DOHH2 (cell line): Measurements from ENCODE around the gene UBE2I.

Experiments
- H3F3A ChIP-seq: fragments of 200-600 bp; sonication (generic), shearing (Covaris generic); 2 replicates; pipeline ENCODE4 v1.6.0; 2016; ENCODE audit warnings: antibody characterized with exemption, mild to moderate bottlenecking; ENCODE audit not compliant: control insufficient read depth, insufficient read depth
- H3K27ac ChIP-seq: fragments of 200-600 bp; sonication (generic); 2 replicates; pipeline ENCODE4 v1.5.1; 2014; ENCODE audit warnings: low read depth, mild to moderate bottlenecking, low read length, moderate library complexity
- H3K27me3 ChIP-seq: fragments of 200-600 bp; sonication (generic); 2 replicates; pipeline ENCODE4 v1.6.1; 2014; ENCODE audit warnings: mild to moderate bottlenecking, low read length, mixed read lengths; ENCODE audit not compliant: control insufficient read depth
- H3K36me3 ChIP-seq: fragments of 200-600 bp; sonication (generic); 2 replicates; pipeline ENCODE4 v1.6.1; 2014; ENCODE audit warnings: mild to moderate bottlenecking, low read length, moderate library complexity, mixed read lengths; ENCODE audit not compliant: control insufficient read depth
- H3K4me1 ChIP-seq: fragments of 200-600 bp; sonication (generic); 2 replicates; pipeline ENCODE4 v1.6.1; 2014; ENCODE audit warnings: mild to moderate bottlenecking, low read length, mixed read lengths; ENCODE audit not compliant: control insufficient read depth
- H3K4me2 ChIP-seq: fragments of 200-600 bp; sonication (generic); 2 replicates; pipeline ENCODE4 v1.6.0; 2014; ENCODE audit warnings: mild to moderate bottlenecking, low read length, moderate library complexity
- H3K4me3 ChIP-seq: fragments of 200-600 bp; sonication (generic); 2 replicates; pipeline ENCODE4 v1.5.1; 2014; ENCODE audit warnings: mild to moderate bottlenecking, low read length, mixed read lengths
- H3K79me2 ChIP-seq: fragments of 200-600 bp; sonication (generic); 2 replicates; pipeline ENCODE4 v1.6.1; 2014; ENCODE audit warnings: mild to moderate bottlenecking, low read length, mixed read lengths; ENCODE audit not compliant: control insufficient read depth
- H3K9me2 ChIP-seq: fragments of 200-600 bp; sonication (generic); replicated peaks from 2 replicates; pipeline ENCODE4 v1.6.1; 2014; ENCODE audit warnings: mild to moderate bottlenecking, low read length, mixed read lengths; ENCODE audit not compliant: control insufficient read depth
- H3K9me3 ChIP-seq: fragments of 200-600 bp; sonication (generic); 2 replicates; pipeline ENCODE4 v1.6.1; 2014; ENCODE audit warnings: antibody characterized with exemption, low read length, mixed read lengths; ENCODE audit not compliant: control insufficient read depth, insufficient read depth
- H4K20me1 ChIP-seq: fragments of 200-600 bp; sonication (generic); 2 replicates; pipeline ENCODE4 v1.6.0; 2014; ENCODE audit warnings: low read depth, mild to moderate bottlenecking, antibody characterized with exemption, low read length, moderate library complexity; ENCODE audit not compliant: control insufficient read depth, insufficient read depth
- EZH2phosphoT487 ChIP-seq: fragments of 200-600 bp; sonication (generic); IDR thresholded peaks from 2 replicates; pipeline ENCODE4 v1.6.1; 2017; ENCODE audit warnings: borderline replicate concordance, mild to moderate bottlenecking, antibody characterized with exemption, low read length, moderate library complexity, mixed read lengths
- TF ChIP-seq, protein P1 (sequence below): fragments of 200-600 bp; sonication (generic); IDR thresholded peaks from one replicate; pipeline ENCODE4 v1.5.1; 2014; ENCODE audit warnings: antibody characterized with exemption, mild to moderate bottlenecking, low read depth, low read length; ENCODE audit not compliant: poor library complexity, severe bottlenecking

UBE2I gene

GRCh38 chr16:1332618-1333148 lies 23.2 kb downstream of the UBE2I start:
- Histone ChIP-seq H3K36me3 (no peaks in the 10 kb centered on the region), H3K4me1 (peaks cover 19% of the 10 kb centered on the region), H4K20me1 (no peaks in the 10 kb centered on the region; the same call in 1 of the 2 replicates), H3K4me2 (no peak overlapping the region), H3F3A (no peaks in the 10 kb centered on the region), H3K9me2 (no peaks in the 10 kb centered on the region), H3K9me3 (peaks cover 7% of the 10 kb centered on the region; the same call in 1 of the 2 replicates), H3K4me3 (no peak overlapping the region), H3K27me3 (peaks cover 33% of the 10 kb centered on the region), H3K79me2 (no peaks in the 10 kb centered on the region), H3K27ac (no peak overlapping the region)
- no peak for TF ChIP-seq EZH2phosphoT487
- TF ChIP-seq, protein P1, sequence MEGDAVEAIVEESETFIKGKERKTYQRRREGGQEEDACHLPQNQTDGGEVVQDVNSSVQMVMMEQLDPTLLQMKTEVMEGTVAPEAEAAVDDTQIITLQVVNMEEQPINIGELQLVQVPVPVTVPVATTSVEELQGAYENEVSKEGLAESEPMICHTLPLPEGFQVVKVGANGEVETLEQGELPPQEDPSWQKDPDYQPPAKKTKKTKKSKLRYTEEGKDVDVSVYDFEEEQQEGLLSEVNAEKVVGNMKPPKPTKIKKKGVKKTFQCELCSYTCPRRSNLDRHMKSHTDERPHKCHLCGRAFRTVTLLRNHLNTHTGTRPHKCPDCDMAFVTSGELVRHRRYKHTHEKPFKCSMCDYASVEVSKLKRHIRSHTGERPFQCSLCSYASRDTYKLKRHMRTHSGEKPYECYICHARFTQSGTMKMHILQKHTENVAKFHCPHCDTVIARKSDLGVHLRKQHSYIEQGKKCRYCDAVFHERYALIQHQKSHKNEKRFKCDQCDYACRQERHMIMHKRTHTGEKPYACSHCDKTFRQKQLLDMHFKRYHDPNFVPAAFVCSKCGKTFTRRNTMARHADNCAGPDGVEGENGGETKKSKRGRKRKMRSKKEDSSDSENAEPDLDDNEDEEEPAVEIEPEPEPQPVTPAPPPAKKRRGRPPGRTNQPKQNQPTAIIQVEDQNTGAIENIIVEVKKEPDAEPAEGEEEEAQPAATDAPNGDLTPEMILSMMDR = no peak

DNA sequence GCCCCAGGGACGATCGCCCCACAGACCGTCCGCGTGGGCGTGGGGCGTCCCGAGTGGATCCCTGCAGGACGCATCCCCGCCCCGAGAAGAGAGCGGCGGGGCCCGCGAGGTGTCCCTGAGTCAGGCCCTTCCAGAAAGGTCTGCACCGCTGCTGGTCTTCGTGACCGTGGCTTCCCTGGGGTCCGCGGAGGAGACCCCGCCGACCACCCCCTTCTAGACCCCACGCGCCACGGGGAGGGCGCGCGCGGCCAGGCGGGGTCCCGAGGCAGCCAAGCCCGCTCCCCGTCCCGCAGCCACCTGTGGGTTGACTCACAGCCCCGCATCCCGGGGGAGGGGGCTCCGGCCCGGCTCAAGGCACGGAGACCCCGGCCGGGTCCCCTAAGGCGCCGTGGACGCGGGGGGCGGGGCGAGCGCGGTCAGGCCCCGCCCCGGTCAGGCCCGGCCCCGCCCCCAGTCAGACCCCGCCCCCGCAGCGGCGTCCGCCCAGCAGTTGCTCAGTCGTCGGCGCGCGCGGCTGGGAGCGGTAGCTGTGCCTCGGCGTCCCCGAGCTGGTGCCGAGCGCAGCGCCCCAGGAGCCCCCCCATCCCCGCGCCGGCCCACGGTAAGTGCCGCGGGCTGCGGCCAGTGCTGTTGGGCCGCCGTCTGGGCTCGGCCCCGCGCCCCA lies 23.8 kb downstream of the UBE2I start, which contains the start of gene BAIAP3:
Gene BAIAP3 (plus strand): TSS at position 497 of the 664 bp plus-strand sequence. CDS start 4,905 bp downstream, outside the sequence.
- Histone ChIP-seq H3K79me2 (no peaks in the 10 kb centered on the region), H3K36me3 (no peaks in the 10 kb centered on the region), H3K9me2 (no peaks in the 10 kb centered on the region), H3K9me3 (peaks cover 7% of the 10 kb centered on the region; the same call in 1 of the 2 replicates), H3K27me3 (peaks cover 33% of the 10 kb centered on the region), H3K4me2 (no peak within 1 kb of the TSS), H3K4me1 (peaks cover 19% of the 10 kb centered on the region), H4K20me1 (peaks cover 3% of the 10 kb centered on the region; the same call in 1 of the 2 replicates), H3K4me3 (no peak within 1 kb of the TSS), H3K27ac (no peak within 1 kb of the TSS), H3F3A (no peaks in the 10 kb centered on the region)
- TF ChIP-seq EZH2phosphoT487 = no peak
- TF ChIP-seq, protein P1 = no peak

DNA sequence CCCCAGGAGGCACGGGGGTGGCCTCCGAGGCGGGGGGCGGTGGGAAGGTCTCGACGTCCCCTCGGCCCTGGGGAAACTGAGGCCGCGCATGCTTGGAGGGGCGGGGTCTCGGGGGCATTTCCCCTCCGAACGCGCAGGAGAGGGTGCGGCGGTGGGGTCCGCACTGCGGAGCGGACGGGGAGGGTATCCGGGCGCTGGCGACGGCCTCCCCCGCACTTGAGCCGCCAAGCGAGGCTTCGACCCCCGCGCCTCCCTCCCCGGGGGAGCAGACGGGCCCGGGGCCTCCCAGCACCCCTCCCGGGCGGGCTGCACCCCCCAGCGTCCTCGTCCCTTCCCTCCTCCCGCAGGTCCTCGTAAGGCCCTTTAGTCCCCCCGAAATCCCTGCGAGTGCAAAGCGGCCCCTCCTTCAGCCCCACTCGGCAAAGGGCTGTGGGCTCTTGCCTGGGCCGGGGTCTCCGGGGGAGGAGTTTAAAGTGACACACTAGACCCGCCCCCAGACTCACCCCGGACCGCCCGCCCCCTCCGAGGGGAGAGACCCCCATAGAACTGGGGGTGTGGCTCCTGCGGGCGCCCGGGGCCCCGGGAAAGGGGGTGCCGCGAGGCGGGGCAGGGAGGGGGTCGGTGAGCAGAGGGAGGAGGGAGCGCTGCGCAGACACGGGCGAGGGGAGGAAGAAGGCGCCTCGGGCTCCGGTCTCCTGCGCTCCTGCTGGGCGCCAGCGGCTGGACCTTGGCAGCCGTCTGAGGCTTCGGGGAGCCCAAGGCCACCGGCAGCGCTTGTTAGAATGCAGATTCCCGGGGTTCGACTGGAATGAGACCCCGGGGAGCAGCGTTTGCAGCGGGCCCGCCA lies 24.6 kb downstream of the UBE2I start:
- no peak overlapping the region for H3K27ac ChIP-seq
- peaks cover 3% of the 10 kb centered on the region; the same call in 1 of the 2 replicates for H4K20me1 ChIP-seq
- H3K27me3 ChIP-seq = peaks cover 33% of the 10 kb centered on the region
- H3K4me1 ChIP-seq = peaks cover 19% of the 10 kb centered on the region
- TF ChIP-seq, protein P1 = no peak
- no peak for TF ChIP-seq EZH2phosphoT487
- H3K9me2 ChIP-seq = no peaks in the 10 kb centered on the region
- H3K4me3 ChIP-seq = no peak overlapping the region
- no peaks in the 10 kb centered on the region for H3K36me3 ChIP-seq
- H3K9me3 ChIP-seq = peaks cover 7% of the 10 kb centered on the region; the same call in 1 of the 2 replicates
- H3K79me2 ChIP-seq = no peaks in the 10 kb centered on the region
- H3F3A ChIP-seq = no peaks in the 10 kb centered on the region
- H3K4me2 ChIP-seq = no peak overlapping the region
